Urinary bladder (tissue), 4 donors: ENCODE measurements around the gene RAD51AP1. TPM values are rescaled to one million over a fixed set of nuclear protein-coding genes. Genes with fewer than 3 reads are reported as not detected.
A peak's percentile ranks its signal among the peaks of the same experiment; 100 is the strongest.

ENCODE experiments used
- DNase-seq: peaks from one replicate; pipeline ENCODE4 v3.0.0-alpha.2; 2015; ENCODE audit errors: extremely low spot score
- H3K27ac ChIP-seq: one replicate; pipeline ENCODE4 v1.5.1; 2013; ENCODE audit warnings: low read depth, mild to moderate bottlenecking, moderate library complexity
- H3K36me3 ChIP-seq: one replicate; pipeline ENCODE4 v1.6.1; 2013; ENCODE audit warnings: mild to moderate bottlenecking, moderate library complexity; ENCODE audit not compliant: insufficient read depth
- H3K4me1 ChIP-seq: one replicate; pipeline ENCODE4 v1.6.1; 2013; ENCODE audit warnings: mild to moderate bottlenecking, moderate library complexity; ENCODE audit not compliant: insufficient read depth
- H3K4me3 ChIP-seq: one replicate; pipeline ENCODE4 v1.5.1; 2013; ENCODE audit warnings: low read depth, low read length
- WGBS: extraction: QIAGEN DNeasy Blood & Tissue Kit; methylation state at CpG from one replicate; pipeline ENCODE4 v1.1.7; 2013; 5-methylcytosine and 5-hydroxymethylcytosine counted together
- polyA plus RNA-seq: library from polyadenylated mRNA; stranded (reverse); fragments of 200-250 nt; gene quantifications from one replicate; pipeline ENCODE4 v1.2.3, GENCODE V29; 2013
- total RNA-seq: library from RNA; depleted of rRNA; stranded (reverse); fragments of >200 nt; gene quantifications from one replicate; pipeline ENCODE4 v1.2.3, GENCODE V29; 2014
- donor health status: healthy with polysubstance abuse.
- donor health status: healthy.

Gene RAD51AP1
- total and polyA plus RNA-seq, 2 donors = 2.4 to 22.8 TPM

GRCh38 chr12:4586500-4586899, 47.8 kb downstream of the RAD51AP1 start:
- no peak for DNase-seq
- no peak overlapping the region for H3K4me3 ChIP-seq
- no peaks in the 10 kb centered on the region for H3K36me3 ChIP-seq
- no peak overlapping the region for H3K27ac ChIP-seq
- no peaks in the 10 kb centered on the region for H3K4me1 ChIP-seq
- WGBS = 35% methylated on average over 5 of the region's 5 CpGs

DNA sequence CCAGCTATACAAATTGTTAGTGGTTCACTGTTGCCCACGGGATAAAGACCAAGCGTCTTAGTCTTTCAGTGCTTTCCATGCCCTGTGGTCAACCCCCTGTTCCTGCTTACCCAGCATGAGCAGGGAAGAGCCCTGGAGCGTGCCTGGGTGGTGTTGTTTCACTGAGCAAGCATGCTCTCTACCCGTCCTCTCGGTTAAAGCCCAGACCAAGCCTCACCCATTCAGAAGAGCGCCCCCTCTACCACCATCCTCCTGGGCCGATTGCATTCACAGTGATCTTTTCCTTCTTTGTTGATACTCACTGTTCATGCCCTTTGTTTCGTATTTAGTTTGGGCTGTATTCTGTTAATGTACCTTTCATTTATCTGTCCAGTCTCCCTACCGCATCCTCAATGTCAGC, 48.4 kb downstream of the RAD51AP1 start:
- Histone ChIP-seq H3K27ac (no peak overlapping the region), H3K4me3 (no peak overlapping the region), H3K4me1 (no peaks in the 10 kb centered on the region), H3K36me3 (no peaks in the 10 kb centered on the region)
- DNase-seq = no peak
- WGBS = 61% methylated on average over 9 of the region's 9 CpGs

DNA sequence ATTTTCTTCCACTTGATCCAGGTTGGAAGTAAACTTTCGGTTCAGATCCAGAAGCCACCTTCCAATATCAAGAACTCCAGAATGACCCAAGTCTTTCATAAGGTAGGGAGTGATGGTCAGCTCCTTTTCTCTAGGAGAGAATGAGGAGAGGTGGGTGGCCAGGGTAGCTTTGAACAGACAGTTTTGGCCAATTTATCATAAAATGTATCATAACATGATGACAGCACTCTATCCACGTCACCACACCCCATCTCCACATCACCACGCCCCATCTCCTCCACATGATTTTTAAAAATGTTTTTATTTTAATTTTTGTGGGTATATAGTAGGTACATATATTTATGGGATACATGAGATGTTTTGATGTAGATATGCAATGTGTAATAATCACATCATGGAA, 50.2 kb downstream of the RAD51AP1 start:
- Histone ChIP-seq H3K27ac (no peak overlapping the region), H3K36me3 (no peaks in the 10 kb centered on the region), H3K4me3 (no peak overlapping the region), H3K4me1 (no peaks in the 10 kb centered on the region)
- WGBS = 93% methylated on average over 3 of the region's 3 CpGs
- no peak for DNase-seq

DNA sequence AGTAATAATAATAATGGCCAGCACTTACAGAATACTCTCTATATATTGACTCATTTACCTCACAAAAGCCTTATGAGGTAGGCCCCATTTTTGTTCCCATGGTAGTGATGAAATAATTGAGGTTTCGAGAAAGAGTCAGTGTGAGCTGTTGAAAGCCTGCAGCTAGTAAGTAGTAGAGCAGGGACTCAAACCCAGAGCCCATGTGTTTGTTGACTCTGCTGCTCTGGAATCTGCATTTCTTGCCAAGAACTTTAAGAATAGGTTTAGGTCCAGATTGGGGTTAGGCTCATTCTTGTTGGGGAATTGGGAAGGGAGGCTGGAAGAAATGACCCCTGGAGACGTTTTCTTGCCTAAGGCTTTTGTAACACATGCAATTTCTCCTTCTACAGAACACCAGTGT, 51.3 kb downstream of the RAD51AP1 start:
- 75% methylated on average over 2 of the region's 2 CpGs for WGBS
- DNase-seq = no peak
- Histone ChIP-seq H3K4me1 (no peaks in the 10 kb centered on the region), H3K27ac (no peak overlapping the region), H3K4me3 (no peak overlapping the region), H3K36me3 (no peaks in the 10 kb centered on the region)

GRCh38 chr12:4591180-4591687, 52.5 kb downstream of the RAD51AP1 start:
- no peak overlapping the region for H3K4me3 ChIP-seq
- H3K27ac ChIP-seq = no peak overlapping the region
- no peak for DNase-seq
- WGBS = 45% methylated on average over 7 of the region's 7 CpGs
- H3K36me3 ChIP-seq = no peaks in the 10 kb centered on the region
- no peaks in the 10 kb centered on the region for H3K4me1 ChIP-seq

- H3K4me1 ChIP-seq = no peaks in the 10 kb centered on the region
- WGBS = 95% methylated on average over 6 of the region's 6 CpGs
- H3K36me3 ChIP-seq = no peaks in the 10 kb centered on the region
- H3K4me3 ChIP-seq = no peak overlapping the region
- no peak for DNase-seq
- H3K27ac ChIP-seq = no peak overlapping the region
Measured at GRCh38 chr12:4595881-4596280, 57.2 kb downstream of the RAD51AP1 start.

- no peak for DNase-seq
- 66% methylated on average over 7 of the region's 7 CpGs for WGBS
- H3K27ac ChIP-seq = no peak overlapping the region
- no peak overlapping the region for H3K4me3 ChIP-seq
- no peaks in the 10 kb centered on the region for H3K4me1 ChIP-seq
- H3K36me3 ChIP-seq = no peaks in the 10 kb centered on the region
Measured at GRCh38 chr12:4603421-4603820, 64.7 kb downstream of the RAD51AP1 start.

GRCh38 chr12:4603946-4604345, 65.3 kb downstream of the RAD51AP1 start:
- 13% methylated on average over 1 of the region's 1 CpG for WGBS
- Histone ChIP-seq H3K4me3 (no peak overlapping the region), H3K27ac (no peak overlapping the region), H3K4me1 (no peaks in the 10 kb centered on the region), H3K36me3 (no peaks in the 10 kb centered on the region)
- DNase-seq = no peak

DNA sequence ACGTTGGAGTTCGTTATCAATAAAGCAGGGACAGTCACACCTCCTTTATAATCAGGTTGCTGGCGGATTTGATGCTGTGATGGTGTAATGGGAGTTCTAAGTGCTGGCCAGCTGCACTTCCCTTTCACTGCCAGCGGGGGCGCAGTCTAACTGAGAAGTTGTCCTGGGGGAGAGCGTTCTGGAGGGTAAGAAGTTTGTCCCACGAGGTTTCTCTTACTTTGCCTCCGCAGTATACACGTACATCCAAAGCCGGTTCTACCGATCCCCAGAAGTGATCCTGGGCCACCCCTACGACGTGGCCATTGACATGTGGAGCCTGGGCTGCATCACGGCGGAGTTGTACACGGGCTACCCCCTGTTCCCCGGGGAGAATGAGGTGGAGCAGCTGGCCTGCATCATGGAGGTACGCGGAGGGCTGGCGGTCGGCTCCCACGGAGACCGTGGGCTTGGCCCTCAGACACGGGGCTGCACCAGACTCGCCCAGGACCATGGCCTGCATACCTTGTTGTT, 66.0 kb downstream of the RAD51AP1 start:
- DNase-seq = peak; percentile 67
- WGBS = 3% methylated on average over 25 of the region's 25 CpGs
- H3K27ac ChIP-seq = no peak overlapping the region
- H3K4me1 ChIP-seq = no peaks in the 10 kb centered on the region
- peak overlapping the region; percentile 70 for H3K4me3 ChIP-seq
- no peaks in the 10 kb centered on the region for H3K36me3 ChIP-seq

DNA sequence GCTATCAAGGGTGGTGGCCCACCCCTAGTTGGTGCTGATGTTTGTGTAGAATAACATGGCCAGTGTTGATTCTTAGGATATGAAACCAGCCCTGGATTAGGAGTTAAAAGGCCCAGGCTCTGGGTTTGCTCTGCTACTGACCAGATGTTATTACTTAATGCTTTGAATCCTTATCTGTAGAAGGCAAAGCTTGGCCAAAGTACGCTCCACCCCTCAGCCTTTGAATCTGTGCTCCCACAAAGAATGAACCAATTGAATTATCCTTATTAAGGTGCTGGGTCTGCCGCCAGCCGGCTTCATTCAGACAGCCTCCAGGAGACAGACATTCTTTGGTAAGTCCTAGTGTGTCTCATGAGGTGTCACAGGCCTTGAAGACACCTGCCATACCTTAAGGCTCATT, 68.4 kb downstream of the RAD51AP1 start:
- H3K27ac ChIP-seq = no peak overlapping the region
- no peak for DNase-seq
- no peaks in the 10 kb centered on the region for H3K4me1 ChIP-seq
- H3K4me3 ChIP-seq = no peak overlapping the region
- H3K36me3 ChIP-seq = peaks cover 2% of the 10 kb centered on the region
- 55% methylated on average over 3 of the region's 3 CpGs for WGBS

DNA sequence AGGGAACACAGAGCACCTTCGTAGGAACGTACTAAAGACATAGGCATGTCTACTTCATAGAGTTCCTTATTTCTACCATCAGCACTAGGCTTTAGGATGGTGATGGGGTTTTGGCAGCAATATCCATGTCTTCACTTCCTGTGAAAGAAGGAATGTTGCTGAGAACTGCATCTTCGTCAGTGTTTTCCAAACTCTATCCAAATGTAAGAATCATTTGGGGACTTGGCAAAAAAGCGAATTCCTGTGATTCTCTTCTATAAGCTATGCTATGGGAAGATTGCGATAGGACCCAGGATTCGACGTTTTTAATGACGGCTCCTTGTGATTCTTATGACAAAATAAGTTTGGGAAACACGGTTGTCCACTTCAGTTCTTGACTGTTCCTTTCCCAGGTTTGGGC, 70.4 kb downstream of the RAD51AP1 start:
- H3K27ac ChIP-seq = no peak overlapping the region
- DNase-seq = no peak
- 88% methylated on average over 9 of the region's 9 CpGs for WGBS
- H3K4me3 ChIP-seq = no peak overlapping the region
- H3K36me3 ChIP-seq = peaks cover 7% of the 10 kb centered on the region
- no peaks in the 10 kb centered on the region for H3K4me1 ChIP-seq

Other genes starting within 250 kb of the RAD51AP1 start
- 3.6 TPM for gene TIGAR, start 217.7 kb upstream of the RAD51AP1 start, total RNA-seq
- 5.8 TPM for gene TIGAR, start 217.7 kb upstream of the RAD51AP1 start, polyA plus RNA-seq
- gene FGF23, start 159.2 kb upstream of the RAD51AP1 start, total RNA-seq = not detected
- not detected for gene FGF23, start 159.2 kb upstream of the RAD51AP1 start, polyA plus RNA-seq
- gene FGF6, start 93.1 kb upstream of the RAD51AP1 start, total RNA-seq = 0.74 TPM
- 0.16 TPM for gene FGF6, start 93.1 kb upstream of the RAD51AP1 start, polyA plus RNA-seq
- gene DYRK4, start 23.3 kb downstream of the RAD51AP1 start, total RNA-seq = 38.9 TPM
- gene DYRK4, start 23.3 kb downstream of the RAD51AP1 start, polyA plus RNA-seq = 46.5 TPM
- 0.63 TPM for gene AKAP3, start 110.2 kb downstream of the RAD51AP1 start, total RNA-seq
- gene AKAP3, start 110.2 kb downstream of the RAD51AP1 start, polyA plus RNA-seq = 1.3 TPM
- 66.1 TPM for gene NDUFA9, start 110.2 kb downstream of the RAD51AP1 start, total RNA-seq
- gene NDUFA9, start 110.2 kb downstream of the RAD51AP1 start, polyA plus RNA-seq = 61.2 TPM
- gene GALNT8, start 181.5 kb downstream of the RAD51AP1 start, total RNA-seq = 2.9 TPM
- 0.60 TPM for gene GALNT8, start 181.5 kb downstream of the RAD51AP1 start, polyA plus RNA-seq